Left lung (tissue), 10 donors: Measurements from ENCODE around the gene EHD2. TPM values are rescaled to one million over a fixed set of nuclear protein-coding genes. Genes with fewer than 3 reads are reported as not detected.
"Not testable (repeated sequence)": the region's sequence is repeated elsewhere in the genome, so short reads cannot be mapped to it uniquely, and the experiment has no call there.

ENCODE experiments used
- ATAC-seq: fragments of 200-7000 bp; cut with Tn5 transposase; one replicate; pipeline ENCODE4 v1.9.1; 2020; ENCODE audit warnings: moderate library complexity
- DNase-seq, 4 donors: peaks; one replicate each; pipeline ENCODE4 v3.0.0-alpha.2; 2013 to 2020
- H3K27ac ChIP-seq, 2 donors: fragments of 200-600 bp; sonication (generic) in 1 of 2; one replicate each; pipeline versions ENCODE4 v1.5.0 to v1.8.0; 2020 to 2021
- H3K27me3 ChIP-seq, 2 donors: fragments of 200-600 bp; sonication (generic) in 1 of 2; one replicate each; pipeline versions ENCODE4 v1.5.0 to v1.8.0; 2020 to 2021
- H3K36me3 ChIP-seq, 2 donors: fragments of 200-600 bp; sonication (generic) in 1 of 2; one replicate each; pipeline versions ENCODE4 v1.5.0 to v1.8.0; 2020 to 2021
- H3K4me1 ChIP-seq, 2 donors: fragments of 200-600 bp; one replicate each; pipeline ENCODE4 v1.8.0; 2021
- H3K4me3 ChIP-seq, 2 donors: fragments of 200-600 bp; sonication (generic) in 1 of 2; one replicate each; pipeline versions ENCODE4 v1.5.0 to v1.8.0; 2020 to 2021; ENCODE audit warnings: mild to moderate bottlenecking in 1 of 2
- H3K9me3 ChIP-seq, 2 donors: fragments of 200-600 bp; sonication (generic) in 1 of 2; one replicate each; pipeline versions ENCODE4 v1.5.0 to v1.8.0; 2020 to 2021
- CTCF ChIP-seq, 2 donors: fragments of 200-600 bp; sonication (generic) in 1 of 2; IDR thresholded peaks; one replicate each; pipeline versions ENCODE4 v1.5.0 to v1.8.0; 2021; ENCODE audit warnings: antibody characterized with exemption in 2 of 2
- intact Hi-C, 2 donors: fragments of 100-400 bp; cut with DNase I; formaldehyde crosslinking; loops; one replicate each; pipeline versions ENCODE4 v1.11.2 to v1.14.2; 2022
- polyA plus RNA-seq, 6 donors: library from polyadenylated mRNA; unstranded; fragments of 120-200 nt; gene quantifications; one replicate each; pipeline ENCODE4 v1.2.1, GENCODE V29; 2013; ENCODE audit not compliant: insufficient read length in 6 of 6
- total RNA-seq, 2 donors: library from RNA; stranded (reverse); fragmentation: NEBNext Ultra II Directional; extraction: Animal tissue kit (Norgen Biotek cat#: 25700); gene quantifications; one replicate each; pipeline ENCODE4 v1.2.1, GENCODE V29; 2021
- donor health status: DM: no; HTN: yes; CAD: no.
- donor health status: DM: no; HTN: no; CAD: no.

EHD2 gene
- total and polyA plus RNA-seq, 8 donors, result 97.3 to 263 (median 130) TPM

- ATAC-seq (no peak), DNase-seq (no peak)
- TF ChIP-seq CTCF (IDR thresholded peaks at IDR 0.05), result no peak
- Histone ChIP-seq H3K4me1 (peaks cover 43 to 74% of the 10 kb centered on the region in 2 donors), H3K36me3 (peaks cover 0 to 20% of the 10 kb centered on the region in 2 donors), H3K27ac (peak overlapping the region in 1 of 2 donors; percentile 88), H3K4me3 (no peak overlapping the region), H3K27me3 (no peaks in the 10 kb centered on the region), H3K9me3 (no peaks in the 10 kb centered on the region)
- intact Hi-C loops, result no loop called here
These were observed 7.6 kb downstream of the EHD2 start for GRCh38 chr19:47720669-47721422.

GRCh38 chr19:47723581-47723940 lies 10.3 kb downstream of the EHD2 start:
- intact Hi-C loops, result no loop called here
- Histone ChIP-seq H3K4me3 (no peak overlapping the region), H3K27me3 (peaks cover 0 to under 1% of the 10 kb centered on the region in 2 donors), H3K4me1 (peaks cover 42 to 75% of the 10 kb centered on the region in 2 donors), H3K27ac (peak overlapping the region; percentile 58 to 76), H3K36me3 (peaks cover 0 to 20% of the 10 kb centered on the region in 2 donors), H3K9me3 (no peaks in the 10 kb centered on the region)
- DNase-seq (peak in 2 of 4 donors; percentile 82 to 89), ATAC-seq (peak; percentile 57)
- TF ChIP-seq CTCF (IDR thresholded peaks at IDR 0.05), result no peak

GRCh38 chr19:47725759-47726401 lies 12.7 kb downstream of the EHD2 start:
- Histone ChIP-seq H3K4me3 (no peak overlapping the region), H3K36me3 (peaks cover 0 to 20% of the 10 kb centered on the region in 2 donors), H3K4me1 (peaks cover 36 to 75% of the 10 kb centered on the region in 2 donors), H3K9me3 (no peaks in the 10 kb centered on the region), H3K27me3 (peaks cover 0 to 20% of the 10 kb centered on the region in 2 donors), H3K27ac (peak overlapping the region; percentile 55 to 73)
- DNase-seq (peak in 3 of 4 donors; percentile 67 to 93 (median 89)), ATAC-seq (peak; percentile 68)
- intact Hi-C loops, result no loop called here
- no peak for TF ChIP-seq CTCF (IDR thresholded peaks at IDR 0.05)

GRCh38 chr19:47726467-47726866 lies 13.2 kb downstream of the EHD2 start:
- Histone ChIP-seq H3K9me3 (no peaks in the 10 kb centered on the region), H3K27me3 (peaks cover 0 to 20% of the 10 kb centered on the region in 2 donors), H3K4me1 (peaks cover 36 to 75% of the 10 kb centered on the region in 2 donors), H3K4me3 (no peak overlapping the region), H3K27ac (peak overlapping the region; percentile 55 to 73), H3K36me3 (peaks cover 0 to 20% of the 10 kb centered on the region in 2 donors)
- no peak for TF ChIP-seq CTCF (IDR thresholded peaks at IDR 0.05)
- DNase-seq (no peak), ATAC-seq (no peak)
- intact Hi-C loops, result no loop called here

- ATAC-seq, H3K4me3 ChIP-seq, intact Hi-C loops, DNase-seq, H3K9me3 ChIP-seq: not testable (repeated sequence)
- peaks cover 0 to 20% of the 10 kb centered on the region in 2 donors for H3K27me3 ChIP-seq
- peaks cover 28 to 69% of the 10 kb centered on the region in 2 donors for H3K4me1 ChIP-seq
- peaks cover 0 to 35% of the 10 kb centered on the region in 2 donors for H3K36me3 ChIP-seq
- peak overlapping the region; percentile 77 to 91 for H3K27ac ChIP-seq
These were observed 15.1 kb downstream of the EHD2 start for GRCh38 chr19:47728295-47728694.
